Activated CD8-positive, alpha-beta memory T cell treated with anti-CD3 and anti-CD28 coated beads, Interleukin-2, amount 50 U/mL, for 24 hours (primary cell): ENCODE measurements around the gene LRFN5.

Source experiments
- DNase-seq: peaks from one replicate; pipeline ENCODE4 v3.0.0-alpha.2; 2020; ENCODE audit errors: extremely low read depth

LRFN5 gene

DNA sequence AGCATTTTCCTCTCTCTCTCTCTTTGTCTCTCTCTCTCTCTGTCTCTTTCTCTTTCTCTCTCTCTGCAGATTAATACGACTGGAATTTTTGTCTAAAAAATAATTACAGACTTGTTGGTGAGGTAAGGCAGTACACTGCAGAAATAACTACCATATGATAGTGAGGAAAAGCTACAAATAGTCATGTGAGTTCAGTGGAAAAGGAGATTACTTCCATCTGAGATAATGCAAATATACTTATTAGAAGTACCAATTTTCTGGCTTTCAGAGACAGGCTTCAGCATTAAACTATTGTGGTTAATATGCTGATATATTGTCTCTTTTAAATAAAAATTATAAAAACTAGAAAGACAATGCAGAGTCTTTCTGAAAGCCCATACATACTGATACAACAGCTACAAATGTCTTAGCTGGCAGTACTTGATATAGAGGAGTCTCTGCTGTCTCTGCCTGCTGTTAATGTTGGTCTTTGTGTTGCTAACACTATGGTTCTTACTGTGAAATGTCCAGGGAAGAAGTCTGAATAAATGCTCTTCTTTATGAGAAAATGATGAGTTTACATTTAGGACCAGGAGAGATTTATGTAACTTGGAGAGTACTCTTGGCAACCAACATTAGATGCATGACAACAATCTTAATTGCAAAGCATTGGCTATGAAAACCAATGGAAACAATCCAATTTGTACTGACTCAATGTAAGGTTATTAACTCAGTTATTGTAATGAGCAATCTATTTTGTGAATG is 167.0 kb downstream of the LRFN5 start:
- DNase-seq = no peak

DNA sequence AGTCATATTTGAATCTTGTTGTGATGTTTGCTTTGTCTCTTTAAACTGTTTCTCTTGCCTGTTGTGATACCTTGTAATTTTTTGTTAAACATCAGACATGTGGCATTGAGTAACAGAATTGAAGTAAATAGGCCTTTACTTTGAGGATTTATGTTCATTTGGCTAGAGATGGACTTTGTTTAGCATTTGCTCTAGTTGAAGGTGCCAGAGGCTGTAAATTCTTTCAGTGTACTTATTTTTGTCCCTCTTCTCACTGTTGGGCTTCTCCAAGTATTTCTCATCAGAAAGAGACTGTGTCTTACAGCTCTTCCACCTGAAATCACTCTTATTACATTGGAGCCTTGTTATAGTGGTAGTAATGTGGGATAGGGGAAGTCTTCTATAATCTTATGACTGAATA is 175.8 kb downstream of the LRFN5 start:
- no peak for DNase-seq

DNA sequence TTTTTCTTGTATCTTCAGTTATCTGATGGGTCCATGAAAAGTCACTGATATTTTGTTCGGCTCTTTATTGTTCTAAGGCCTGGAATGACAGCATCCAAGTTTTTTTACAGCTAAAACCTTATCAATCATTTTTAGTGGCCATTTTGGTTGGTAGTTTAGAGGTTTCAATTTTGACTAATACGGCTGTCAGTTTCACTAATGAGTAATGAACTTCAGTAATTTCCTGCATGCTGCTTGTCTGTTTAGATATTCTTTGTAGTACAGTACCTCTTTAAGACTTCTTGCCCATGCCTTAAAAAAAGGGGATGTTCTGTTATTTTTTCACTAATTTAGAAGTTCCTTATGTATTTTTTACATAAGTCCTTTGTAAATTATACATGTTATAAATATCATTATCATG is 176.7 kb downstream of the LRFN5 start:
- DNase-seq = no peak

DNA sequence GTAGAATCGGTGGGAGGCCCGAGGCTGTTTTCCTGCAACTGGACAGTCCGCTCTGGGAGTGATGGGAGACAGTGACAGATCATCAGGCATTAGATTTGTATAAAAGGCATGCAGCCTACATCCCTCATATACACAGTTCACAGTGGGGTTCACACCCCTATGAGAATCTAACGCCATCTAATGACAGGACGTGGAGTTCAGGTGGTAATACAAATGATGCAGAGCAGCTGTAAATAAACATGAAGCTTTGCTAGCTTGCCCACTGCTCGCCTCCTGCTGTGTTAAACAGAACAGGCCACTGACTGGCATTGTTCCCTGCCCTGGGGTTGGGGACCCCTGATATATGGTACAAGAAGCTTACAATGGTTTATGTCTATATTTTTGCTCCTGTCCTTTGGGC is 179.0 kb downstream of the LRFN5 start:
- no peak for DNase-seq

DNA sequence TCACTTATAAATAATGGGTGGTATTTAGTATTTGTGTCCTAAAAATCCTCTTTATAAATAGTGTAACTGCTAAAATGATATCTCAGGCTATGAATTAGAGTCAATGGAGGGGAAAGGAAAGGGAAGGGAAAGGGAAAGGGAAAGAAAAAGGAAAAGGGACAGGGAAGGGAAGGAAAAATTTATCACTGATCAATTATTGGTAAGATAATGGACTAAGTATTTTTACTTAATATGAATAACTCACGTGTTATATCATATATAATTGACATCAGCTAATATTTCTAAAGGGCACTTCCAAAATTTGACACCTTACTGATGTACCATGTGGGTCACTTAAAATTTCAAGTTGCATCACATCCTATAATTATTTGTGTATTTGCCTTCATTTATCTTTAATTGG is 193.1 kb downstream of the LRFN5 start:
- DNase-seq = no peak

DNA sequence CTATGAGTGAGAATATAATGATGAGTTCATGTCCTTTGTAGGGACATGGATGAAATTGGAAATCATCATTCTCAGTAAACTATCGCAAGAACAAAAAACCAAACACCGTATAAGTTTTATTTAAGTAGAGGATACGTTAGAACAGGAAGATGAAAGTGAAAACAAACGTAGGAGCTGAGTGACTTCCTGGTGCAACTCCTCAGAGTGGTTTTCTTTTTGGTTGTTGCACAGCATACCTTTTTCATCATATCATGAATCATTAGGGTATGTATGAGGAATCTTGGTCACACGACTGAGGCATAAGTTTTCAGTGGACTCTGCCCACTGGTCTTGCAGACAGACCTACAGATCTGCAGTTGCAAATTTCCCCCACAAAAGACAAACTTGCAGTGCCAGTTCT is 199.0 kb downstream of the LRFN5 start:
- DNase-seq = no peak

DNA sequence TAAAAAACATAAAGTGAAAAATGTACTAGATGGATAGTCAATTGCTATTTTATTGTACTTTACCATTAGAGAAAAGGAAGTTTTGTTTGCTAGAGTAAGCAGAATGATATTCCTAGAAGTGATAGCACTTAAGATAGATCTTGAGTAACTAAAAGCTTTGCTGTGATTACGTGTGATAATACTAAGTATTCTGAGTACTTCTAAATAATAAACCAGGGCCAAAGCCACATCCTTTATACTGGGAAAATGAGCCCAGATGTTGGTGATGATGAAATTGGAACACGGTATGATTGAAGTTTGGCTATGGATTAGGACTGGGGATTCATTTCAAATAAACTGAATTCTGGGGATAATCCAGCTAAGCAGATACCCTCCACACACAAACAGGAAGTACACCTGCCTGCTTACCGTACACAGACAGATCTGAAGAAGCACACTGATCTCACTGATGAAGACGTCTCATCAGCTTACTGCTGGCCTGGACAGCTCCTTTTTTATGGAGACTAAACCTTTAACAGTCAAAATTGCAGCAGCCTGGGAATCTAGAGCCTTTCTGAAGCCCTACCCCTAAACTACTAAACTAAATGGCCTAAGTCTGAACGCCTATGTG is 199.8 kb downstream of the LRFN5 start:
- no peak for DNase-seq

DNA sequence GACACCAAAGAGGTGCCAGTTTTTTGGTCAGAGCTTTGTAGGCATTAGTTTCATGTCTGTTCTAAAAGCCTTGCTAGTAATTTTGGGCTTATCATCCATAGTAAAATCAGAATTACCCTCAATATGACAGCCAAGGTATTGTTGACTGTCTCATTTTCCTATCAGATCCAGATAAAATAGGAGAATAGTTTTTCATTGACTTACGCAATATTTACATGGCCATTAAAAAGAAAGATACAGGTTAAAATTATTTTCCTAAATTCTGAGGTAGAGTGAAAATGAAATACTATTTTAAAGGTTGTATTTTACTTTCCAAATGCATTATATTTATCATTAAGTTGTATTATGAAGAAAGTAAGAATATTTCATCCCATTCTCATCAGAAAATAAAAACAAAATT is 203.7 kb downstream of the LRFN5 start:
- DNase-seq = no peak

DNA sequence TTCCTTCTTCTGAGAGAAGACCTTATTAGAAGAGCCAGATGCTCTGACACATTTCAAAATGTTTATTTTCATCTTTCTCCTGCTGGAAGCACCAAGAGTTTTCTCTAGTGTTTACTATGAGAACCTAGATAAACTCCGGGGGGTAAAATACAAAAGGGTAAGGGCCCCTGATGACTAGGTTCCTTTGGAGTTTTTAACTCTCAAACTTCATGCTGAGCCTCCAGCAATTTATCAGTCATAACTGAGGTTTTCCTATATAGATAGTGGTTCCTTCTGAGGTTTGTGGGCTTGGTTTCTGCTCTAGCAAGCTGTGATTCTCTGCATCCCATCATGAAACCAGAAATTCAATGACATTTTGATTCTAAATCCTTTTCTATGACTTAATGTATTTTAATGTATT is 210.9 kb downstream of the LRFN5 start:
- no peak for DNase-seq

DNA sequence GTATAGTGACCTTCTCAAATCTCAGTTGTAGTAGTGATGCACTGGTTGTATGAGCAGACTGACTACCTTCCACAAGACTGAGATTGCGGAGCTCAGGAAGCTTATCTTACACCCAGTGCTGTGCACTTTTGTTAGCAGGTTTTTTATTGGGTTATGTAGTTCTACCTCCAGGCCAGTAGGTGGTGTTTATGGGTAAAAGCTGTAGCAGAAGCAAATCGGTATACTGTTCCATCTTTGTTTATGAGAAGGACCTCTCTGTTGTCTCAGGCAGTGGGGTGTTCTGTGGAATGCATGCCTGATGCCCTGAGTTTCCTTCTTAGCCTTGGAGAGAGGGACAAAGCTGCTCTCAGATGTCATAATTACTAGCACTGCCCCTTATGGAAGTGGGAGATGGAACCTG is 217.8 kb downstream of the LRFN5 start:
- no peak for DNase-seq

DNA sequence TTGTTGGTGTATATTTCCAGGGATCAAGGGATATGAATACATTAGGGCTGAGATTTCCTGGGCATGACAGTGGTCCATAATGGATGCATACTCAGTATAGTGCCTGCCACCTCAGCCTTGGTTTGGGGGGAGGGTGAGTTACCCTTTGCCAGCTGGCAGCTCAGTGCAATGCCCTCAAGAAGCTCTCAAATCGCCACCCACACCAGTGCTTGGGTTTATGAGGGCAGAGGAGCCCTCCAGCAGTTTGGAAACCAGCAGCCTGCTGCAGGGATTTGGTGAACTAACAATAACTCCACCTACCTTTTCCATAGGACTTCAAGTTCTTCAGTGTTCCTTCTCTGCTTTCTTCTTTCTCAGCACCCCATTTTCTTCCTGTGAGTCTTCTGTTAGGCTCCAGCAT is 218.9 kb downstream of the LRFN5 start:
- no peak for DNase-seq

DNA sequence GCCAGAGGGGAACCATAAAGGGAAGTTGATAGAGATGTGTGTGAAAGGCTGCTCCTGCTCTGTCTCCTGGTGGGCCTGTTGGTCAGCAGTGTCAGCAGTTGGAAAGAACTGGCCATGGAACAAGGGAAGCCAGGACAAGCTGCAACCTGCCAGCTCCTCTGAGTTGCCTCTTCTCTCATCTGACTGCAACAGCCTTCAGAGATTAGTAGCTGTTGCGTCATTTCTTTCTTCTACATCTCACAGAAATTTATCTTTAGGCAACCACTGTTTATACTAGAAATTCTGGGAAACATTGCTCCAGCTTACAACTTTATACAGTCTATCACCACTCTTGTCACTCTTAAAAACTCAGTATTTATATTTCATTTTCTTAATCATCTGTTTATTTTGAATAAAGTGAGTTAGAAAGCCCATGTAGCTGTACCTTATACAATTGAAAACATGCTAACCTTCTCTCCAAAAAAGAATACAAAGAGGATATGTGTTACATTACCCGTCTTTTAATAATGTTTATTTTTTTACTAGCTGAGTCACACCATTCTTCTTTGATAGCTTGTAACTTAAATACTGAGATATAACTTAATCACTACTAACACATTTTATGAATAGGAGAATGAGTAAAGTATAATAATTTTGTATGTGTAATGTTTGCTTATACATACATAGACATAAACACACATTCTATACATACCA is 224.2 kb downstream of the LRFN5 start:
- DNase-seq = no peak

DNA sequence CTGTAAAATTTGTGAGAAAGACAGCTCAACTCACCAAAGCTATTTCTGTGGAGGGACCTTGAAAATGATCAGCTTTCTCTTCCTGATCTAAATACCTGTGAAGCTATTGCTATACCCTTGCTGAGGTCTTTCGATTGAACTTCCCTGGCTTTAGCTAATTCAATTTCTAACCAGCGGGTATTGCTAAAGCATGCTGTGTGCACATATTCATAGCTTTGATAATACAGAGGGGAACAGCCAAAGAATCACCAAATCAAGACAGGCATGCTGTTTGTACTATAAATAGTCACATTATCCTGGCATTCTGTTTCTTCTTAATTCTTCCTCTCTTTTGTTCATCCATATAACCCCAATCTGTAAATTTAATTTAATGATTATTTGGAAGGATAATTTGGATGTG is 233.0 kb downstream of the LRFN5 start:
- no peak for DNase-seq

DNA sequence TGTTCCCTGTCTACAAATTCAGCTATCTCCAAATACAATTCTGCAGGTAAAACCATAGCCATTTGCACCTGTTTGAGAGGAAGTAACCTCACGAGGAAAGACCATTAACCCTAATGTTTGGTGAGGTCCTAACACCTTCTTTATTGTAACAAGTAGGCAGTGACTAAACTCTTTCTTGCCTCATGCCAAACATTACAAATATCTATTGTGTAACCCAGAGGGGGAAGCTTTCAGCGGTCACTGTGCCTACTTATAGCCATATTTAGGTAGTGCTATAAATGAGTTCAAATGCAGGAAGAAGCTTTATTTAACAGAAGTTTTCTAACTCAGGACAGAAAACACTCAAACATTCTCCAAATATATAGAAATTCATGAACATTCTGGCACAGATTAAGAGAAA is 252.7 kb downstream of the LRFN5 start:
- no peak for DNase-seq

DNA sequence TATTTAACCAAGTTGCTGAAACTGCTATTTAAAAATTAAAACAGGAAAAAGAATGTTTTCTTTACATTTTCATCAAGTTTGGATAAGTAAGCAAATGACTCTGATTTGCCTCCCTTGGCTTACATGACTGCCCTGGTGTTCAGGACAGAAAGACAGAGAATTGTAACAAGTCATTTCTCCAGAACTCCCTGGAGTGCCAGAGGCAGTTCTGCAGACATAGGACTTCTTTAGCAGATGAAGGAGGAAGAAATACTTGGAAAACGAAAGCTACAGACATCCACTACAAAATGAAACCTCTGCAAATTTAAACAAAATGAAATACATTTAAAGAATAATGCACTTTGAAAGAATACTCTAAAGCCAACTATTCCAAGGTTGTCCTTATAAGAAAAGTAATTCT is 253.9 kb downstream of the LRFN5 start:
- no peak for DNase-seq

DNA sequence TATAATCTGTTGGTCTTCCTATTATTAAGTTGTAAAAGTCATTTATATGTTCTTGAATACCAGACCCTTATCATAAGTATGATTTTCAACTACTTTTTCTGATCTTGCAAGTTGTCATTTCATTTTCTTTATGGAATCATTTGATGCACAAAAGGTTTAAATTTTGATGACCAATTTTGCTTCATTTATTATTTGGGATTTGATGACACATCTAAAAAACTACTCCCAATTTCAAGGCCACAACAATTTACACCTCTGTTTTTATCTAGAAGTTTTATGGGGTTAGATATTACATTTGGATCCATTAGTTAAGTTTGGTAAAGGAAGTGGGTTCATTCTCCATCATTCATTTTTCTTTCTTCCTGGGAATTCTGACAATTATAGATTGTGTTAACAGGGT is 259.2 kb downstream of the LRFN5 start:
- no peak for DNase-seq

DNA sequence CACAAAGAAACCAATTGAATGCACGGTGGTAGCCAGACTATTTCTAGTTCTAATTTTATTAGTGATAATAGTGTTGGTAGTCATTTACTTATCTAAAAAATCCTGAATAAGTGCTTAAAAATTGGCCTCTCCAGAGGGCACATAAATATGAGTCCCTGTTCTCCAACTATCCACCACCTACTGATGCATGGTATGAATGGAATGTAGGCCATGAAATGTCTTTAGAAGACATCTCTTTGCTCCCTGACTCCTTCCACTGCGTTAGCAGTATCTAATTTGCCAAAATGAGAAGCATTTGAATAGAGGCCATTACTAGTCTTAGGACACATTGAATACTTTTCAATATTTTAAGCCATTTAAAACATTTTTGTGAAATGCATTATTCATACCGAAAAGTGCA is 261.7 kb downstream of the LRFN5 start:
- DNase-seq = no peak

DNA sequence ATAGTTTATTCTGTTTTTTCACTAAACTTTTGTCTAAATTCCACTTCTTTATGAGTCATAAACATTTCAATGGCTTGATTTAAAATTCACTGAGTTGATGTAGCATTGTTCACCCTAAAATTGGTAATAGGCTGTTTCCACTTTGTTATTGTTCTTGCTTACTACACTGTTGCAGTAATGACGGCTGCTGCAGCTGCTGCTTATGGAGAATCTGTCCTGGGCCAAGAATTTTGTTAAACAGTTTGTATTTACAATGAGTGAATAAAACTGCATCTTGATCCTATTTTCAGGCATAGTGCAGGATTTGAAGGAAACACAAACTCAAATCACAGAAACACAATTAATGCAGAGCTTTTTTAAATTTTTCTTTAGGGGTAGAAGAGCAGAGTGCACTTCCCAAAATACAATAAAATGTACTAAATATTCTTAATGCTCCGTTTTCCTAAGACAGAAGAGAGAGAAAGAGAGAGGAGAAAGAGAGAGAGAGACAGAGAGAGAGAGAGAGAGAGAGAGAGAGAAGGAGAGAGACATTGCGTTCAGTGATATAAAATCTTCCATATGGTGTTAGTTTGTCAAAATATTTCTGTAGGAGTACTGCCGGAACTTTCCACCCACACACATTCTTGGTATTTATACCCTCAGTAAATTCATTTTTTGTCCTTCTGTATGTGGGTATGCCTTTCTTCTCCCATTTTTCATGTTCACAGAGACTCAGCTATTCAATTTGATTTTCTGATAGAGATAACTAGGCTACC is 266.4 kb downstream of the LRFN5 start:
- DNase-seq = no peak

DNA sequence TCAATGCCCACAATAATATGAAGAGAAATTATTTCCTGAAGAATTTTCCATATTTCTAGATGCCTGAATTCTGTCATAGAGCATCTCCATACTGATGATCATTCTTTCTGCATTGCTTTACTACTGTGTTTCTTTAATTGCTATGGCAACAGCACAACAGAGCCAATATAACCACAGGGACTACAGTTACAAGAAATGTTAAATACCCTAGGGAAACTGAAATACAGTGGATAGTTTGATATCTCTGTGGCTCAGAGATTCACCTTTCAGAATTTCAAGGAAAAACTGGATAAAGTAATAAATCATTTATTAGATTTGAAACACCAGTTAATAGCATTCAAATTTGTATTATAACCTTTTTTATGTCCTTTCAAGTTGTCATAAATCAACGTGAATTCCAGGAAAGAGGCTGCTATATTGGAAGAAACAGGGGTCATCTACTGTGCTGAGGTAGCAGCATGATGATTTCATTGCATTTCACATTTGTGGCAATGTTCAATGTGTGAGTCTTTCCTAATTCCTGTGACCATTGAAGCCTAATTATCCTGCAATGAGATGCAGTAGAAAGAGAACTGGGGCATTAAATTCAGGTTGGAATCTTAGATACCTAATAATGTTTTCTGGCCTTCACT is 267.1 kb downstream of the LRFN5 start:
- DNase-seq = no peak

DNA sequence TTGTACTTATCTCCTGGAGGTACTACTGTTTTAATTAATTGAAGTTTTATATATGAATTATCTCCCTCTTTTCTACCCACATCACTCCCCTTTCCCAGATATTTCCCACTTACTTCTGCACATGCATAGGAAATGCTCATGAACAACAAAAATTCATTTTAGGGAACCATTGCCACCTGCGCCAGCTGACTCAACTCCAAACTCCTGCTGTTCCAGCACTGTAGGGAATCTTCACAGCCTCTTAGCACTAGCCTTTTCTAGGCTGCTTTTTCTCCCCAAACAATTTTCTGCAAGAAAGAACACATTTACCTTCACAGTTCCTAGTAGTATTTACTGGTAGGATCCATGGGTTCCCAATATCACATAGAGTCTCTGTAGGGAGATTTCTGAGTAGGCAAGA is 268.4 kb downstream of the LRFN5 start:
- DNase-seq = no peak

DNA sequence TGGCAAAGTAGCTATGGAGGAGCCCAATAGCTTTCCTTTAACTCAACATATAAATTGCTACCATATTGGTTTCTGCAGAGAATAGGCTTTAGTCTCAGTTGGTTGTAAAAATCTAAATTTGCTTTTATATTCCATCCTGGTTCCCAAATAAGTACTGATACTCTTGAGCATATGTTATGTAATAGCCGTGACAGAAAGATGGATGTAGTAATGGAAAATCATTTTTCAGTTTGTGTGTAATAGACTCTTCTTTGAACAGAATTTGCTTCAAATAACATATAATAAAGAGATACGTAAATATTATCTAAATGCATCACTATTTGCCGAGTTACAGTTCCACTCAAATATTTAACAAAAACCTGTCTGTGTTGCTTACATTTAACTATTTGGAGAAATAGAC is 271.6 kb downstream of the LRFN5 start:
- DNase-seq = no peak

DNA sequence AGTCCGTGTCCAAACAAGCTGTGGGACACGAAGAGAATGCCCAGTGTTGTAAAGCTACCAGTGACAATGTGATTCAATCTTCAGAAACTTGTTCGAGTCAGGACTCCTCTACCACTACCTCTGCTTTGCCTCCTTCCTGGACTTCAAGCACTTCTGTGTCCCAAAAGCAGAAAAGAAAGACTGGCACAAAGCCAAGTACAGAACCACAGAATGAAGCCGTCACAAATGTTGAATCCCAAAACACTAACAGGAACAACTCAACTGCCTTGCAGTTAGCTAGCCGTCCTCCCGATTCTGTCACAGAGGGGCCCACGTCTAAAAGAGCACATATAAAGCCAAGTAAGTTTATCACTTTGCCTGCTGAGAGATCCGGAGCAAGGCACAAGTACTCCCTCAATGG is 284.9 kb downstream of the LRFN5 start:
- no peak for DNase-seq
